ENCODE data around the gene RNF144B.

RNF144B gene

DNA sequence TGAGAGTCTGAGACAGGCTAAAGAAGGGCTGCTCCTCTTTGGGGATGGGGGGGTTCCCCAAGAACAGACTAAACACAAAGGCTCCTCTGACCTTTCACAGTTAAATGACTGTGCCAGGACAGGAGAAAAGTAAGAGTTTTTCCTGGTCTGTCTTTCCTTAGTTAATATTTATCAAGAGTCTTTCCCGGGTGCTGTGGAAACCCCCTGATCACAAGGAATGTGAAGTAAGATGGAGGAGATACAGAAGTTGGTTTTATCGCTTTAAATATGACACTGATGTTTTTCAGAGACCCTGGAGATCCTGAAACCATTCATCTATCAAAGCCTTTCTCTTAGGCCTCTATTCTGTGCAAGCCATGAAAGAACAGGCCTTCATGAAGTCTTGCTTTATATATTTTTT is 105.8 kb downstream of the RNF144B start:
- DNase-seq = no peak

DNA sequence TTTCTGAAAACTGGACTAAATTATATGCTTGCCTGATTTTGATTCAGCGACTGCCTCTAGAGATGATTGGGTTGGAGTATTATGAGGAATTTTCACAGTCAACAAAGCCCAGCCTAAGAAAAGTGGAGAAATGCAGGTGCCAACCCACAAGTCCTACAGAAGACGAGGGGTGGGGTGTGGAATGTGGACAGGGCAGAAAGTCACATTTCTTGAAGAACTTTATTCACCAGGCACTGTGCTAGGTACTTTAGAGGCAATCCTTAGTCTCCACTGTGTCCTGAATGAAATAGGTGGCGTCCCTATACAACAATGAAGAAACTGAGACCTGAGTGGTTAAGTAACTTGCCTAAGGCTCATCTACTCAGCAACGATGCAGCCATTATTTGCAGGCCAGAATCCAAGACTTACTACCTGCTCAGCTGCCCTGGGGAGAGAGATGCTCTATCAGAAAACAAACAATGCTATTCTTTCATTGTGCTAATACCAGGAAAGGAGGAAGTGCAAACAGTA is 106.3 kb downstream of the RNF144B start:
- DNase-seq = no peak

DNA sequence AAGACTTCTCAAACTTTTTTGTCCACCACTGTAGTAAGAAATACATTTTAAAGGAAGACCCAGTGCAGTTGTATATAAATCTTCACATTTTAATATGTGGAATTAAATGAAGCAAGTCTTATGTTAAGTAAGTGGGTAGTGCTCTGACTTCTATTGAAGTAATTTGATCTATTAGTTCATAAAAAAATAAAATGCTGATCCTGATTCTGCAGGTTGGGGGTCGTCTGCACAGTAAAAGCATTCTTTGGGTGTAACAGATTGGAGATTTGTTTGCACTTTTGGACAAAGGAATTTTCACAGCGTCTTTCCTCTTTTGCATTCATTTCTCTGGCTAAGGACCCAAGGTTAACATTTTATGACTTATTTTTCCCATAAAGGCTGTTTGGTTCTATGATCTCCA is 106.8 kb downstream of the RNF144B start:
- DNase-seq = no peak

DNA sequence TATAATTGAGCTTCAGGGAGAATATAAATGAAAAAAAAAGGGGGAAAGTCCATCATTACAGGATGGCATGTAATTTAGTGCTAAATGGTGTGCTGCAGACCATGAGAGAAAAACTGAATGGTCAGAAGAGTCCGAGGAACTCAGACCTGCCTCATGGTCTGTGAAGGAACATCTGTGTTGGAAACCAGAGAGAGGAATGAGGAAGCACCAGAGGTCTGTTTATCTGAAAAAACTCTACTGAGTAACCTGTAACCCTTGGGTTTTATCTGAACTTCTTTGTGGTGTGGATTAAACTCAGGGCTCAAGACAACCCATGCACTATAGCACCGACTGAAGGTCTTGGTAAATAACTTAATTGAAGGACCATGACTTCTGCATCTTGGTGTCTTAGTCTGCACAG is 108.1 kb downstream of the RNF144B start:
- no peak for DNase-seq

DNA sequence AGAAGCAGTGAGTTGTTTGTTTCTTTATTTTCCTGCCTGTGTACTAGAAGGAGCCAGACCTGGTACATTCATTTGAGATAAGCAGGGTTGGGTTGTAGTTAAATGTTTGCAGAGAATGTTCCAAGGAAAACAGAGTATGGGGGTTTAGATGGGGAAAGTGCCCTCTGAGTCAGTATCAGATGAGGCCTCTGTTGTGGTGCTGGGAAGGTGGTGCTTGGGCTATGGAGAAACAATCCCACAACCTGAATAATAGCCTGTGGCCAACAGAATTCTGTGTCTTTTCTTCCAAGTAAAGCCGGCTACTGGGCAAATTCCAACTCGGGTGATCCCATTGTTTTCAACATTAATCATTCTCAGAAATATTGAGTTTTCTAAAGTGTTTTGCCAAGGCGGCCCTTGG is 109.3 kb downstream of the RNF144B start:
- DNase-seq = no peak

DNA sequence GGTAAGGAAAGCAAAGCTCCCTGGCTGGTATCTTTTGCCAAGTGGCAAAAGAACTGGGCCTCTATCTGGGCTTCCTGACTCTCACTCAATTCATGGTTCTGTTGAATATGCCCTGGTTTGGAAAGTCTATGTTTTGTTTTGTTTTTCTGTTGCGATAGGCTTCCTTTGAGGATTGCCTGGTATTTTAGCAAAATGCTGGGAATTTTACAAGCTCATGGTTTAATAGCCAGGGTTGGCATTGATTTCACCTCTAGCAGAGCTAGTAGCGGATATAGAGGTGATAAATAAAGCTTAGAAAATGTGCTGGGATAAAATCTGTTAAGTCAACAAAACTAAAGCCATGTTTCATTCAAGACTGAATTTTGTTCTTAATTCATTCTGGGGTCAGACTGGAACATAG is 109.9 kb downstream of the RNF144B start:
- DNase-seq = no peak

DNA sequence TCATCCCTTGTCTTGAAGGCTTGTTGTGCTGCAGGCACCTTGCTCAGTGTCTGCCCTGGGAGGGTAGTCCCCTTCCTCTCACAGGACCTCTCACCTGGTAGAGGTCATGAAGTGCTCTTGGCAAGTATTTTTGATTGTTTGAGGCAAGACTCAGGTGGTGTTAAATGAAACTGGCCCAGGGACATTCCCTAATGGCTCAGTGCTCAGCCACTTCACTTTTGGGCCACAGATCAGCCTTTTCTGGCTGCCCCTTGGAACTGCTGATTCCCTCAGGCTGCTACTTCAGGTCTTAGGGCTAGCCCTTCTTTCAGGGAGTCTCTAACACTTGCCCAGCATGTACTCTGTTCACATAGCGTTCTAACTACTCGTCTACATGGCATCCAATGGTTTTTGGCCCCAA is 111.3 kb downstream of the RNF144B start:
- DNase-seq = no peak

DNA sequence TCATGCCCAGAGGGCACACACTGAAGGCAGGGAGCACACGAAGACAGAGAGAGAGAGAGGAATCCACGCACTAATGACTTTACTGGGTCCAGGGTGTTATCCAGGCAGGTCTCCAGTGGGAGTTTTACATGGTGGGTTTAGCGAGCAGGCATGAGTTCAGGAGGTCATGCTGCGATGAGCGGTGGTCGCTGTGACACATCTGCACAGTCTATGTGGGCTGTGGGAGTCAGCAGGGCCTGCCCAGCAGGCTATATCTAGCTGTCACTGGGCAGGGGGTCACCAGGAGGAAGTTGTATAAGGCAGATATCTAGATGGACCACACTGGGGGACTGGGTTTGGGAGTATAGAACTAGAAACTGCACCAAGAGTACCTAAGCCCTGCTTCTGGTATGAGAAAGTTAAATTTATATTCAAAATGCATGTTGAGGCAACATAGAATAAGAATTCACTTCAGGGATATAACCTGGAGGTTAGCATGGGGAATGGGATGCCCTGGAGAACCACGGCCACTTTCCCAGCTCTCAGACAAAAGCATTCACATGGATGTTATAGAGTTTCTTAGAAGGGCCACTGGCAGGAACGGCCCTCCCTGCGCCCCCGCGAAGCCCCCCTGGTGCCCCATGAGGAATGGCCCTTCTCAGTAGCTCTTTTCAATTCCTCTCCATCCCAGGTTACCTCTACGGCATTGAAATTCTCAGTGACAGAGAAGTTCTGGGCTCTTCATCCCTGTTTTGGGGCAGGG is 113.9 kb downstream of the RNF144B start:
- DNase-seq = no peak

DNA sequence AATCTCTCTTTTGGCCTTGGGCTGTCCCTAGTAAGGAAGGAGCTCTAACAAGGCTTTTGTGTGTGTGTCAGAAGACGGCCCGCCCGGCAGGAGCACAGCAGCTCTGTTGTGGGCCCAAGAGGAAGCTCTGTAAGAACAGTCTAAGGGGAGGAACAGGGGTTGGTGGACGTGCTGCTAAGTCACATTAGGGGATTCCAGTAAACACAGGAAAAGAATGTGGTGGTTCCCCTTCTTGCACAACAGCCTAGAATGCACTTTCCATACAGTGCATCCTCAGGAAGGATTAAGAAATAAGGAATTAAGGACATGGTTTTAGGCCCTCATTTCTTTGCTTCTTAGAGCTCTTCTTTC is 114.5 kb downstream of the RNF144B start:
- no peak for DNase-seq

DNA sequence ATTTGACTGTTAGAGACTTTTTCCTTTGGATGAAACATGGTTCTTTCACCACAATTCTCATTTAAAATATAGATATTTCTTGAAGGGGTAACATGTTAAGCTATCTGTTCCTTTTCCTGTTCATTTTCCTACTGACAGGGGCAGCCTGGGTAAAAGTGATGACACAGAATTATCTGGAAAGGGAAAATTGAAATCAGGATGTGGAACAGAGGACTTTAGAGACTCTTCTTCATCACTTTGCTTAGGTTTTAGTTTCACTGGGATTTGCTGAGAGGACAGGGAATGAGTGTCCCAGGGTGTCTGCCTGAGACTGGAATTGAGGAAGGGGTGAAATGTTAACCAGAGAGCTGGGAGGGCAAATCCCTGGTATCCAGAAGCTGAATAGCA is 116.0 kb downstream of the RNF144B start:
- DNase-seq = no peak

DNA sequence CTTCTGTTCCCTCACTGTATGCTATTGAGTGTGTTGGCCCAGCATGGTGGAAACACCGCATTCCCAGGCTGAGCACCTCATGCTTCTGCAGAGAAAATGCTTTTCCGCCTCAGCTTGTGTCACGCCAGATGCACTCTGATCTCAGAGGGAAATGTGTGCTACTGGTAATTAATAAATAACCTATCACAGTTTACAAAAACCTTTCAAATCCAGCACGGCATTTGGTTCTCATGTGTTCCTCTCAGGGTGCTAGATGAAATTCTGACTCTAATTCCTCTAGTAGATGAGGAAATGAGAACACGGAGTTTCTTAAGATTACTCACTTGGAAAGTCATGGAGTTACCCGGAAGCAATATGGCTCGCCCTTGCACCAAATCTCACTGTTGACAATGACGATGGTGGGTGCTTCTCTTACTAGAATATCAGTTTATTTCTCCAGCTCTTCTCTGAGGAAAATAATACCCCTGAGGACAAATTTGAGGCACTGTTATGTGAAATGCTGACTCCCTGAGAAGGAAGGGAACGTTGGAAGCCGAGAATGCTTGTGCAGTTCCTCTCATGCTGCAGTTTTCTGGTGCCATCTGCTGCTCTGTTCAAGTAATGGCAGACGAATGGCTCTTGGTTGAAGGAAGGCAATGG is 116.6 kb downstream of the RNF144B start:
- no peak for DNase-seq

DNA sequence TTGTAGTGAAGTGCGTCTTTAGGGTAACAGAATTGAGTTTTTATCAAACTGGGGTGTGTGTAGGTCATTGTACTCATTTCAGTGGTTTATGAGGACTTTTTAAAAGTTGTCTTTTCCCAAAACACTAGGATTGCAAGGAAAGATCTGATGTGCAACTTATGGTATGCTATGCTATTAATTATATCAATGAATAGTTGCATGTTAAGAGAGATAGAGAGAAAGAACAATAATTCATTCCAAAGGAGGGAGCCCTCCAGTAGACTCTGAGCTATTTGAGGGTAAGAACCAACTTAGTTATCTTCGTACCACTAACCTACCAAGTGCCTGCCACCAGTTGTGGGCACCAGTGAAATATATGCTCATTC is 117.1 kb downstream of the RNF144B start:
- DNase-seq = no peak

DNA sequence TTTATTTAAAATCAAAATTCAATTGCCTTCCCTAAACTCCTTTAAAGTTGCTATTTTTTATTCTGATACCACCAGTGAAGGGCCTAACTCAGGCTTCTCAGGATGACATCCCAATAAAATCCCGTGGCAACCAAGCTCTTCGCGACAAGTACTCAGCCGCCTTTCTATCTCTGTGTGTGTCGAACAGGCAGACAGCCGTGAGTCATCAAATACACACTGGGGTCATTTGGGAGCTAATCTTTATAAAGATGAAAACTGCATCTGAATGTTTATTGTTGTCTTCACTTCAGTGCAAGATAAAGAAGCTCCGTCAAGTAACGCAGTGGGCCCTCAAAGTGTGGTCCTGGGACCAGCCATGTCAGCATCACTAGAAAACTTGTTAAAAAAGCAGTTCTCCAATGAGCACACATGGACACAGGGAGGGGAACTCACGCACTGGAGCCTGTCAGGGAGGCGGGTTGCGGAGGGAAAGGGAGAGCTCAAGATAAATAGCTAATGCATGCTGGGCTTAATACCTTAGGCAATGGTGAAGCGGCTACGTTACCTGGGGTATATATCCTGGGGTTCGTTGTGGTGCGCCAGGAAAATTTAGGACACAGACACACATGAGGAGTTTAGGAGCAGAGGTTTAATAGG is 119.3 kb downstream of the RNF144B start:
- no peak for DNase-seq

DNA sequence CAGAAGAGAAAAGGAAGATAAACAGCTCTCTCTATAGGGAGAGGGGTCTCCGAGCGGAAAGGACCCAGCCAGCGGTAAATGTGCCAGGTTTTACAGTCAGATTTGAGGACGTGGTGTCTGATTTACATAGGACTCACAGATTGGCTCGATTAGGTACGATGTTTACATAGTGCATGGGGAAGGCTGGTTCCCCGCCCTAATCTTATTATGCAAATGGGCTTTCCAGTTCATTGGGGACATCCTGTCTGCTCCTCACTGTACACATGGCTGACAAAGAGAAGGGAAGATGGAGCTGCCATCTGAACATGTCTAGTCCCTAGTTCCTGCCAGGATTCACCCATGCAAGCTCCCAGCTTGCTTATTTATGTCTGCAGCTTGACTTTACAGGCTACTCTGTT is 119.9 kb downstream of the RNF144B start:
- DNase-seq = no peak

DNA sequence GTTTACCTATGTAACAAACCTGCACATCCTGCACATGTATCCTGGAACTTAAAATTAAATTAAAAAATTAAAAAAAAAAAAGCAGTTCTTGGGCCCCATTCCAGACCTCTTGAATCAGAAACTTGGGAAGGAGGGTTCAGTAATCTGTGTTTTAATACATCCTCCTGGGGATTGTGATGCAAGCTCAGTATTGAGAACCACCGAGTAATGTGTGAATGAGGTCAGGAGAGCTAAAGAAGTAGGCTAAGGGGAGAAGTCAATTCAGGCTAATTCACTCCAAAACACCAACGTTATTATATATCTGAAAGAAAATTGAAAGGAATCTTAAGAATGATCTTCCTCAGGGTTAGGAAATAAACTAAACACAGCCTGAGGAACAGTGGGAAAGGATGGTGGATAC is 120.4 kb downstream of the RNF144B start:
- DNase-seq = no peak

DNA sequence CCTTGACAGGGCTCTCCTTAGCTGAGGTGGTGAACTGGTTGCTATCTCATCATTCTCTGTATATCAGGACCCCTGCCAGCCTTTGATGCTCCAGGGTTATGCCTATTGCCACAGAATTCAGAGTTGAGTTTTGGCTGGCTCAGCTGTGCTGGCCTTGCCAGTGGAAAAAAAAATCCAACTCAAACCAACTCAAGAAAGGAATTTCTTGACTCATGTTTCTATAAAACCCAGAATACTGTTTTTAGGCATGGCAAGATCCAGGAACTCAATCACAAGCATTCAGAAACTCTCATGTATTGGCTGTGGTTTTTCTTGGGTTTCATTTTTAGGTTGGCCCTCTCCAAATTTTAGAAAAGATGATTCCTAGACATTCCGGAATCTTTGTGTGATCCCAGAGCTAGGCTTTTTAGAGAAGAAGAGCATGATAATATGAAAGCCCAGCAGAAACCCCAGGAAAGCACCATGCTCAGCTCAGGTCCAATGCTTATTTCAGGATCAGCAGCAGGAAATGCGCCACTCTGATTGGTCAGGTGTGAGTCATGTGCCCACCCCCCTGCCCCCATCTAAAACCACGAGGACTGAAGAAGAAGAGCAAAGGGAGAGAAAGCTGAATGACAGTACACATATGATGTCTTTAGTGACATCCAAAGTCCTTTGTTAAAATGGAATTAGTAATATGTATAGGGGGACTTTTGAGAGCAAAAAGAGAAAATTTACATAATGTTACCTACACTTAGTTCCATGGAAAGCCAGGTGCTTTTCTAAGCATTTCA is 122.9 kb downstream of the RNF144B start:
- DNase-seq = no peak

DNA sequence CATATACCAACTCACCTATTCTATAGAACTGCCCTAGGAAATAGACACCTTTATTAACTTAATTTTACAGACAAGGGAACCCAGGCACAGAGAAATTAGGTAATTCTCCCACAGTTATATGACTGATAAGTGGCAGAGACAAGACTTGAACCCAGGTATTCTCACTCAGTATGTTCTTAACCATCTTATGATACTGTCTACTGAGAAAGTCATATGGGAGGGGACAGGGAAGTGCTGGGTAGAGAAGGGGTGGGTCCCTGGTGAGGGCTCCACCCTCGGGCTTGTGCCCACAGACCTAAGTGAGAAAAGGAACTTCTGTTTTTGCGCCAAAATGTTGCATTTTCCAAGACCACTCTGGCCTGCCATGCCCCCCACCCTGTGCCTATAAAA is 123.5 kb downstream of the RNF144B start:
- no peak for DNase-seq

DNA sequence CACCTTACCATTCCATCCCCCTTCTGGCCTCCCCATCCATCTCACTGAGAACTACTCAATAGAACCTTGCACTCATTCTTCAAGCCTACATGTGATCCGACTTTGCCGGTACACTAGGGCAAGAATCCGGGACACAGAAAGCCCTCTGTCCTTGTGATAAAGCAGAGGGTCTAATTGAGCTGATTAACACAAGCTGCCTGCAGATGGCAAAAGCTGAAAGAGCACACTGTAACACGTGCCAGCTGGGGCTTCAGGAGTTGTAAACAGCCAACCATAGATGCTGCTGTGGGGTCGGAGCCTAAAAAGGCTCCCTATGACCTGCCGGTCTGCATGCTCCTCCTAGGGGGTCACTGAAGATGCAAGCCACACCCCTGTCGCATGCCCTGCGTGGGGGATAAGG is 124.1 kb downstream of the RNF144B start:
- no peak for DNase-seq

DNA sequence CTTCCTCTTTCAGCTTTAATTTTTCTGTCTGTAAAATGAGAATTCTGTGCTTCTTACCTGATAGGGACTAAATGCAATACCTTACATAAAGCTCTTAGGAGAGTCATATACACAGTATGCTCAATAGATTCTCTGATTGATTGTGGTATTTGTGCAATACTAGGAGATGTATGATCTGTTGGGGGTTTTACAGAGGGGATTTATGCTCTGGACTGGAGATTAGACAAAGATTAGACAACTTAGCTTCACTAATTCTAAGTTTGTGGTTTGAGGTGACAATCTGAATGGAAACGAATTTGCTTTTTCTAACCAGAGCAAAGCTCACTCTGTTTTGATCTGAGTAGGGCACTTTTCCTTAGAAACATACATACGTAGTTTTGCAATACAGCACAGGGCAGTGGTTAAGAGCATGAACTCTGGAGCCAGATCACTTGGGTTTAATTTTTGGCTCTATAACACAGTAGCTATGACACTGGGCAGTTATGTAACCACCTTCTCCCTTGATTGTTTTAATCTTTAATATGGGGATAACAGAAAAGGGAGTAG is 126.2 kb downstream of the RNF144B start:
- no peak for DNase-seq

DNA sequence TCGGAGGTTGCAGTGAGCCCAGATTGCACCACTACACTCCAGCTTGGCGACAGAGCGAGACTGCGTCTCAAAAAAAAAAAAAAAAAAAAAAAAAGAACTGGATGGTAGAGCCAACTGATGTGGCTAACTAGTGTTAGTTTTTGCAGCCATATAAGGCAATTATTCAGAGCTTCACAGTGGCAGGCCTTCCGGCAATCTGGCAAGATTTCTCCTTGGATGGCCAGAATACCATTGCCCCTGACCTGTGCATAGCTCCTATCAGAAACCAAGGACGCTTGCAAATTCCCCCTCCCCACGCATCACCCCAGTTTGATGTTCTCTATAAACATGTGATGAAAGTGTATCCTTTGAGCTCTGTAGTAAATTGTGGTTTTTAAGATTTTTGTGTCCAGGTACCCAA is 127.0 kb downstream of the RNF144B start:
- no peak for DNase-seq

DNA sequence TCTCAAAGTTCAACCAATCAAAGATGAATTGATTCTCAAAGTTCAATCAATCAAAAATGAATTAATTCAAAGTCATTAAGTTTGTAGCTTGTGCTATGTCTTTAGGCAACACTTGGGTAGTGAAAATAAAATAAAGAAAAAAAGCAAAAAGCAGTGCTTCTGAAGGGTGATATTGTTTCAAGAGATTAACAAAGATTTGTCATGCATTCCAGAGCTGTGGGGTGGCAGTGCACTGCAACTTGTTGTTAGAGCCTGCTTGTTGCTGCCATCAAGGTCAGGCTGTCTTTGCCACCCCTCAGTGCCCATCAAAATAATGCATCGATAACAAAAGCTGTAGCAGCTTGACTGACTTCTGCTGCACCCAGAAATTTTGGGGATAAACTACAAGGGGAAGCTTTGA is 128.6 kb downstream of the RNF144B start:
- no peak for DNase-seq
